H1 (cell line): Measurements from ENCODE around the gene SEL1L. TPM values are rescaled to one million over a fixed set of nuclear protein-coding genes. Genes with fewer than 3 reads are reported as not detected.

ENCODE experiments used
- CTCF ChIA-PET: fragments of 300-600 bp; sonication (Branson Sonifier 250); formaldehyde crosslinking; loops from one replicate; lab custom pipeline; 2021; ENCODE audit not compliant: partially characterized antibody; lab: Charles Lee
- POLR2A ChIA-PET: fragments of 300-600 bp; sonication (Branson Sonifier 250); formaldehyde crosslinking; loops from one replicate; lab custom pipeline; 2021; ENCODE audit warnings: inconsistent platforms; ENCODE audit not compliant: partially characterized antibody; lab: Charles Lee
- DNase-seq, 2 experiments: peaks; one replicate each; pipeline versions ENCODE4 v3.0.0 to v3.0.0-alpha.2; 2010 to 2022; ENCODE audit warnings: low spot score in 2 of 2, low read depth in 1 of 2, mixed read lengths in 1 of 2
- FAIRE-seq: peaks from 2 replicates; lab custom pipeline; 2011; peaks lifted over from hg19 to GRCh38; lab: Jason Lieb, UNC
- H2AFZ ChIP-seq: 2 replicates; pipeline ENCODE4 v1.8.1; 2012; ENCODE audit warnings: low read length, inconsistent platforms
- H2AK5ac ChIP-seq: 2 replicates; pipeline ENCODE4 v1.6.1; 2013; ENCODE audit warnings: low read depth, low read length
- H2BK120ac ChIP-seq: replicated peaks from 2 replicates; pipeline ENCODE3; 2013; ENCODE audit warnings: low read depth, low read length, inconsistent platforms
- H2BK12ac ChIP-seq: 2 replicates; pipeline ENCODE4 v1.6.1; 2013; ENCODE audit warnings: low read depth, low read length
- H2BK15ac ChIP-seq: 2 replicates; pipeline ENCODE4 v1.6.1; 2013; ENCODE audit warnings: low read length
- H2BK20ac ChIP-seq: 2 replicates; pipeline ENCODE4 v1.6.1; 2013; ENCODE audit warnings: low read length
- H2BK5ac ChIP-seq: 2 replicates; pipeline ENCODE4 v1.6.1; 2013; ENCODE audit warnings: low read depth, low read length
- H3K14ac ChIP-seq: 2 replicates; pipeline ENCODE4 v1.6.1; 2013; ENCODE audit warnings: inconsistent platforms; ENCODE audit not compliant: insufficient read length
- H3K18ac ChIP-seq: 2 replicates; pipeline ENCODE4 v1.6.1; 2013; ENCODE audit warnings: low read length; ENCODE audit errors: extremely low read depth
- H3K23ac ChIP-seq: 2 replicates; pipeline ENCODE4 v1.6.1; 2013; ENCODE audit warnings: inconsistent platforms; ENCODE audit not compliant: insufficient read length
- H3K23me2 ChIP-seq: 2 replicates; pipeline ENCODE4 v1.6.1; 2013; ENCODE audit warnings: low read depth, low read length
- H3K27ac ChIP-seq: 2 replicates; pipeline ENCODE4 v1.6.1; 2011; ENCODE audit warnings: low read depth, low read length, inconsistent platforms
- H3K27me3 ChIP-seq, 4 experiments: replicated peaks in 1 of 4; 1 replicate in 1 of 4; 2 replicates in 3 of 4; pipeline versions ENCODE4 v1.6.1 to v1.8.1; 2011 to 2013; ENCODE audit warnings: low read length in 3 of 4, mild to moderate bottlenecking in 3 of 4, inconsistent platforms in 2 of 4, mixed read lengths in 2 of 4, moderate library complexity in 1 of 4; ENCODE audit not compliant: control insufficient read depth in 3 of 4, insufficient read depth in 3 of 4; ENCODE audit errors: extremely low read depth in 1 of 4
- H3K36me3 ChIP-seq, 4 experiments: 2 replicates each; pipeline versions ENCODE4 v1.6.1 to v1.8.1; 2011 to 2013; ENCODE audit warnings: mild to moderate bottlenecking in 4 of 4, low read length in 3 of 4, moderate library complexity in 2 of 4, control low read depth in 1 of 4, inconsistent platforms in 1 of 4; ENCODE audit not compliant: insufficient read depth in 4 of 4, control insufficient read depth in 2 of 4
- H3K4ac ChIP-seq: replicated peaks from 2 replicates; pipeline ENCODE3; 2013; ENCODE audit warnings: low read length, low read depth, mixed read lengths, inconsistent platforms; ENCODE audit not compliant: insufficient read length
- H3K4me1 ChIP-seq, 4 experiments: replicated peaks in 1 of 4; 1 replicate in 1 of 4; 2 replicates in 3 of 4; pipeline versions ENCODE4 v1.6.1 to v1.8.1; 2011 to 2013; ENCODE audit warnings: low read length in 3 of 4, inconsistent platforms in 2 of 4, mixed read lengths in 1 of 4; ENCODE audit not compliant: insufficient read depth in 4 of 4, control insufficient read depth in 3 of 4
- H3K4me2 ChIP-seq, 2 experiments: 2 replicates each; pipeline versions ENCODE4 v1.6.1 to v1.8.1; 2011 to 2013; ENCODE audit warnings: low read depth in 2 of 2, low read length in 2 of 2, control low read depth in 1 of 2, inconsistent platforms in 1 of 2, mild to moderate bottlenecking in 1 of 2; ENCODE audit not compliant: insufficient read depth in 1 of 2
- H3K4me3 ChIP-seq, 4 experiments: fragments of 200-600, 300-600 bp in 1 of 4; sonication (generic), shearing (Covaris generic), sonication (Bioruptor Twin) in 1 of 4; 2 replicates each; pipeline versions ENCODE4 v1.5.1 to v1.8.1; 2011 to 2016; ENCODE audit warnings: low read length in 4 of 4, low read depth in 3 of 4, control low read depth in 2 of 4, inconsistent platforms in 2 of 4, mild to moderate bottlenecking in 2 of 4, mixed read lengths in 1 of 4, moderate library complexity in 1 of 4; ENCODE audit not compliant: insufficient read depth in 2 of 4; ENCODE audit errors: extremely low read depth in 1 of 4
- H3K56ac ChIP-seq: replicated peaks from 2 replicates; pipeline ENCODE3; 2013; ENCODE audit warnings: low read depth, mild to moderate bottlenecking, mixed read lengths, low read length, inconsistent platforms; ENCODE audit not compliant: insufficient read length
- H3K79me1 ChIP-seq: 2 replicates; pipeline ENCODE4 v1.6.1; 2013; ENCODE audit warnings: low read depth, low read length, control low read depth
- H3K79me2 ChIP-seq, 2 experiments: 2 replicates each; pipeline versions ENCODE4 v1.6.1 to v1.8.1; 2012 to 2013; ENCODE audit warnings: low read length in 2 of 2, mild to moderate bottlenecking in 2 of 2, inconsistent platforms in 1 of 2; ENCODE audit not compliant: insufficient read depth in 2 of 2, control insufficient read depth in 1 of 2
- H3K9ac ChIP-seq, 4 experiments: replicated peaks in 1 of 4; 1 replicate in 1 of 4; 2 replicates in 3 of 4; pipeline versions ENCODE4 v1.6.1 to v1.8.1; 2011 to 2013; ENCODE audit warnings: low read depth in 3 of 4, low read length in 3 of 4, control low read depth in 2 of 4, mild to moderate bottlenecking in 2 of 4, moderate library complexity in 2 of 4, inconsistent platforms in 1 of 4; ENCODE audit errors: extremely low read depth in 1 of 4
- H3K9me3 ChIP-seq, 2 experiments: 2 replicates each; pipeline versions ENCODE4 v1.6.1 to v1.8.1; 2012 to 2013; ENCODE audit warnings: mild to moderate bottlenecking in 2 of 2, moderate library complexity in 2 of 2, control low read depth in 1 of 2, inconsistent platforms in 1 of 2, low read depth in 1 of 2, low read length in 1 of 2, mixed read lengths in 1 of 2; ENCODE audit not compliant: insufficient read depth in 2 of 2
- H4K20me1 ChIP-seq, 2 experiments: replicated peaks in 1 of 2; 2 replicates each; pipeline versions ENCODE3 to v1.8.1; 2011 to 2013; ENCODE audit warnings: inconsistent platforms in 2 of 2, low read length in 2 of 2, mild to moderate bottlenecking in 1 of 2; ENCODE audit not compliant: insufficient read depth in 2 of 2, control insufficient read depth in 1 of 2
- H4K5ac ChIP-seq: 2 replicates; pipeline ENCODE4 v1.6.1; 2013; ENCODE audit warnings: low read length, low read depth, mixed read lengths, inconsistent platforms; ENCODE audit not compliant: insufficient read length
- H4K8ac ChIP-seq: 2 replicates; pipeline ENCODE4 v1.8.0; 2013; ENCODE audit warnings: mild to moderate bottlenecking, moderate library complexity, low read length, inconsistent platforms; ENCODE audit not compliant: insufficient read depth; ENCODE audit errors: extremely low read depth
- H4K91ac ChIP-seq: replicated peaks from 2 replicates; pipeline ENCODE3; 2013; ENCODE audit warnings: low read length, mixed read lengths, inconsistent platforms; ENCODE audit not compliant: insufficient read length
- BCL11A ChIP-seq, 2 experiments: IDR thresholded peaks; one replicate each; pipeline ENCODE4 v1.6.1; 2011; ENCODE audit warnings: low read depth in 2 of 2, low read length in 2 of 2, mild to moderate bottlenecking in 2 of 2
- EGR1 ChIP-seq: IDR thresholded peaks from 2 replicates; pipeline ENCODE4 v1.6.1; 2011; ENCODE audit warnings: low read depth, low read length, borderline replicate concordance
- JUN ChIP-seq: IDR thresholded peaks from 2 replicates; pipeline ENCODE4 v1.6.1; 2011; ENCODE audit warnings: low read depth, mild to moderate bottlenecking, improper control_type of control experiment, low read length
- MAFK ChIP-seq: IDR thresholded peaks from 2 replicates; pipeline ENCODE4 v1.6.1; 2012; ENCODE audit warnings: low read depth, mild to moderate bottlenecking, improper control_type of control experiment, low read length
- NRF1 ChIP-seq: IDR thresholded peaks from 2 replicates; pipeline ENCODE4 v1.6.1; 2011; ENCODE audit warnings: mild to moderate bottlenecking, low read depth, low read length, improper control_type of control experiment
- RBBP5 ChIP-seq: IDR thresholded peaks from 2 replicates; pipeline ENCODE4 v1.7.1; 2012; ENCODE audit warnings: low read depth, mild to moderate bottlenecking, inconsistent platforms, low read length, moderate library complexity, borderline replicate concordance
- SIN3A ChIP-seq, 2 experiments: IDR thresholded peaks in 1 of 2; conservative IDR thresholded peaks in 1 of 2; 2 replicates each; pipeline ENCODE4 v1.6.1; 2011 to 2012; ENCODE audit warnings: low read length in 2 of 2, improper control_type of control experiment in 1 of 2, low read depth in 1 of 2, mild to moderate bottlenecking in 1 of 2
- SIRT6 ChIP-seq: IDR thresholded peaks from one replicate; pipeline ENCODE4 v1.7.1; 2012; ENCODE audit warnings: low read length, inconsistent platforms
- SIX5 ChIP-seq: IDR thresholded peaks from 2 replicates; pipeline ENCODE4 v1.6.1; 2011; ENCODE audit warnings: mild to moderate bottlenecking, low read depth, low read length
- SP1 ChIP-seq: IDR thresholded peaks from 2 replicates; pipeline ENCODE4 v1.6.1; 2011; ENCODE audit warnings: low read depth, low read length
- WGBS, 2 experiments: shearing (Covaris generic) in 1 of 2; methylation state at CpG; one replicate each; pipeline versions ENCODE4 v1.1.6 to v1.1.7; 2013 to 2015; ENCODE audit warnings: low lambda C conversion rate in 2 of 2, mixed read lengths in 2 of 2, inconsistent platforms in 1 of 2, low coverage in 1 of 2, missing lambda C conversion rate in 1 of 2; ENCODE audit not compliant: insufficient replicate concordance in 2 of 2, insufficient coverage in 1 of 2, insufficient read length in 1 of 2; ENCODE audit errors: extremely low coverage in 1 of 2, missing lambda C conversion rate in 1 of 2; 5-methylcytosine and 5-hydroxymethylcytosine counted together
- polyA plus RNA-seq, 7 experiments: library from polyadenylated mRNA; depleted of rRNA in 3 of 7; stranded (reverse) in 5 of 7; unstranded in 2 of 7; fragments of >200 nt in 5 of 7; fragments of 200-250 nt in 2 of 7; gene quantifications; 1 replicate in 5 of 7; 2 replicates in 1 of 7; 4 replicates in 1 of 7; pipeline versions ENCODE4 v1.2.1 to v1.2.3, GENCODE V29; 2011 to 2013; ENCODE audit warnings: missing spikeins in 2 of 7, mixed read lengths in 2 of 7
- total RNA-seq: library from RNA; stranded (reverse); fragmentation: NEBNext Ultra II Directional; extraction: Animal tissue kit (Norgen Biotek cat#: 25700); gene quantifications from 2 replicates; pipeline ENCODE4 v1.2.1, GENCODE V29; 2021
- TF ChIP-seq, protein P1 (sequence below): IDR thresholded peaks from 2 replicates; pipeline ENCODE4 v1.6.1; 2012; ENCODE audit warnings: low read length, inconsistent platforms
- TF ChIP-seq, protein P2 (sequence below): IDR thresholded peaks from 2 replicates; pipeline ENCODE4 v1.6.1; 2011; ENCODE audit warnings: low read length, improper control_type of control experiment

Gene SEL1L
- total and polyA plus RNA-seq, 2 of the 8 experiments (the other 6 are each of a cell fraction or from before 2014, with no cell fraction given) = 4.3 to 34.9 TPM

- Histone ChIP-seq H3K14ac (no peak overlapping the region), H2BK15ac (no peak overlapping the region), H3K4ac (no peak overlapping the region), H3K27me3 (no peaks in the 10 kb centered on the region), H3K4me1 (peaks cover 0 to 2% (median 0%) of the 10 kb centered on the region in 4 experiments; a peak in 1 of 7 replicates), H3K4me3 (no peak overlapping the region), H2BK120ac (no peak overlapping the region), H3K56ac (no peak overlapping the region), H2AK5ac (no peak overlapping the region), H3K23me2 (no peaks in the 10 kb centered on the region), H3K36me3 (peaks cover 0 to 3% (median 0%) of the 10 kb centered on the region in 4 experiments; a peak in 4 of 8 replicates), H4K8ac (no peak overlapping the region), H2AFZ (no peak overlapping the region), H2BK5ac (no peak overlapping the region), H3K79me1 (no peaks in the 10 kb centered on the region; the same call in 1 of the 2 replicates), H3K27ac (no peak overlapping the region), H4K5ac (no peak overlapping the region), H4K91ac (no peak overlapping the region), H3K9me3 (no peaks in the 10 kb centered on the region), H3K9ac (no peak overlapping the region), H2BK20ac (no peak overlapping the region), H3K4me2 (no peak overlapping the region), H3K18ac (no peak overlapping the region), H2BK12ac (no peak overlapping the region), H3K79me2 (no peaks in the 10 kb centered on the region), H4K20me1 (no peaks in the 10 kb centered on the region), H3K23ac (no peak overlapping the region)
- DNase-seq (no peak), FAIRE-seq (no peak)
- no peak for TF ChIP-seq SIN3A (conservative IDR thresholded peaks at IDR 0.05 in 1 of 2, IDR thresholded peaks at IDR 0.05 in 1 of 2; ENCODE audit: low read depth in 1 of 2, low read length in 2 of 2)
- TF ChIP-seq MAFK = no peak
- TF ChIP-seq, protein P1, sequence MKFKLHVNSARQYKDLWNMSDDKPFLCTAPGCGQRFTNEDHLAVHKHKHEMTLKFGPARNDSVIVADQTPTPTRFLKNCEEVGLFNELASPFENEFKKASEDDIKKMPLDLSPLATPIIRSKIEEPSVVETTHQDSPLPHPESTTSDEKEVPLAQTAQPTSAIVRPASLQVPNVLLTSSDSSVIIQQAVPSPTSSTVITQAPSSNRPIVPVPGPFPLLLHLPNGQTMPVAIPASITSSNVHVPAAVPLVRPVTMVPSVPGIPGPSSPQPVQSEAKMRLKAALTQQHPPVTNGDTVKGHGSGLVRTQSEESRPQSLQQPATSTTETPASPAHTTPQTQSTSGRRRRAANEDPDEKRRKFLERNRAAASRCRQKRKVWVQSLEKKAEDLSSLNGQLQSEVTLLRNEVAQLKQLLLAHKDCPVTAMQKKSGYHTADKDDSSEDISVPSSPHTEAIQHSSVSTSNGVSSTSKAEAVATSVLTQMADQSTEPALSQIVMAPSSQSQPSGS = no peak
- no peak for TF ChIP-seq SIX5
- no peak for TF ChIP-seq JUN
- no peak for TF ChIP-seq NRF1
- no peak for TF ChIP-seq SP1
- no peak for TF ChIP-seq BCL11A (IDR thresholded peaks at IDR 0.05; ENCODE audit: low read depth in 2 of 2, low read length in 2 of 2)
- no peak for TF ChIP-seq RBBP5
- TF ChIP-seq, protein P2, sequence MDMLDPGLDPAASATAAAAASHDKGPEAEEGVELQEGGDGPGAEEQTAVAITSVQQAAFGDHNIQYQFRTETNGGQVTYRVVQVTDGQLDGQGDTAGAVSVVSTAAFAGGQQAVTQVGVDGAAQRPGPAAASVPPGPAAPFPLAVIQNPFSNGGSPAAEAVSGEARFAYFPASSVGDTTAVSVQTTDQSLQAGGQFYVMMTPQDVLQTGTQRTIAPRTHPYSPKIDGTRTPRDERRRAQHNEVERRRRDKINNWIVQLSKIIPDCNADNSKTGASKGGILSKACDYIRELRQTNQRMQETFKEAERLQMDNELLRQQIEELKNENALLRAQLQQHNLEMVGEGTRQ = no peak
- TF ChIP-seq EGR1 = no peak
- no peak for TF ChIP-seq SIRT6
- CTCF ChIA-PET = interaction anchor here (1.3 kb wide), 1 partner anchor 10 kb away, joined by 3 read pairs; no protein-coding TSS in a partner anchor
- POLR2A ChIA-PET = no interaction called here
- WGBS, 2 experiments = 97% methylated on average over 4 of the region's 4 CpGs; no CpG with 5 or more reads in 1 of the 2 experiments
These were observed 12.3 kb downstream of the SEL1L start for GRCh38 chr14:81521356-81521755.
